Activated B cell treated with CpG ODN at 0.5 μM for 24 hours (primary cell): ENCODE data around the gene PPP1R16B. TPM values are rescaled to one million over a fixed set of nuclear protein-coding genes. Genes with fewer than 3 reads are reported as not detected.
"Not testable (repeated sequence)": the region's sequence is repeated elsewhere in the genome, so short reads cannot be mapped to it uniquely, and the experiment has no call there.

Experiments
- ATAC-seq: fragments of 200-7000 bp; cut with Tn5 transposase; one replicate; pipeline ENCODE4 v1.10.0; 2021; ENCODE audit warnings: low read depth, mild to moderate bottlenecking, moderate library complexity
- CTCF ChIA-PET: fragments of 350-600 bp; sonication (Branson Sonifier 250); formaldehyde crosslinking; loops from one replicate; lab custom pipeline; 2021; ENCODE audit warnings: antibody characterized with exemption; lab: Charles Lee
- POLR2A ChIA-PET: fragments of 350-600 bp; sonication (Branson Sonifier 250); formaldehyde crosslinking; loops from one replicate; lab custom pipeline; 2021; ENCODE audit warnings: antibody characterized with exemption; lab: Charles Lee
- DNase-seq: peaks from one replicate; pipeline ENCODE4 v3.0.0; 2022
- H3K27ac Mint-ChIP-seq: one replicate; pipeline ENCODE4 v1.8.0; 2020; ENCODE audit warnings: mixed read lengths
- H3K27me3 Mint-ChIP-seq: one replicate; pipeline ENCODE4 v1.8.0; 2021; ENCODE audit warnings: mixed read lengths
- H3K36me3 Mint-ChIP-seq: one replicate; pipeline ENCODE4 v1.8.0; 2021; ENCODE audit warnings: low read depth, mixed read lengths
- H3K4me1 Mint-ChIP-seq: one replicate; pipeline ENCODE4 v1.8.0; 2021; ENCODE audit warnings: mixed read lengths
- H3K4me3 Mint-ChIP-seq: one replicate; pipeline ENCODE4 v1.8.0; 2020; ENCODE audit warnings: mild to moderate bottlenecking, mixed read lengths
- H3K9me3 Mint-ChIP-seq: one replicate; pipeline ENCODE4 v1.8.0; 2020; ENCODE audit warnings: mixed read lengths
- intact Hi-C: fragments of 100-400 bp; cut with micrococcal nuclease; formaldehyde crosslinking; loops from one replicate; pipeline ENCODE4 v1.15.1; 2024
- total RNA-seq: library from RNA; stranded (reverse); gene quantifications from 2 replicates; pipeline ENCODE4 v1.2.3, GENCODE V29; 2022
- TF ChIP-seq, protein P1 (sequence below): fragments of 200-600 bp; IDR thresholded peaks from one replicate; pipeline ENCODE4 v1.8.0; 2022; ENCODE audit warnings: antibody characterized with exemption, mild to moderate bottlenecking

PPP1R16B gene
- total RNA-seq, 1 donor from 2014 or later: 99.3 TPM

DNA sequence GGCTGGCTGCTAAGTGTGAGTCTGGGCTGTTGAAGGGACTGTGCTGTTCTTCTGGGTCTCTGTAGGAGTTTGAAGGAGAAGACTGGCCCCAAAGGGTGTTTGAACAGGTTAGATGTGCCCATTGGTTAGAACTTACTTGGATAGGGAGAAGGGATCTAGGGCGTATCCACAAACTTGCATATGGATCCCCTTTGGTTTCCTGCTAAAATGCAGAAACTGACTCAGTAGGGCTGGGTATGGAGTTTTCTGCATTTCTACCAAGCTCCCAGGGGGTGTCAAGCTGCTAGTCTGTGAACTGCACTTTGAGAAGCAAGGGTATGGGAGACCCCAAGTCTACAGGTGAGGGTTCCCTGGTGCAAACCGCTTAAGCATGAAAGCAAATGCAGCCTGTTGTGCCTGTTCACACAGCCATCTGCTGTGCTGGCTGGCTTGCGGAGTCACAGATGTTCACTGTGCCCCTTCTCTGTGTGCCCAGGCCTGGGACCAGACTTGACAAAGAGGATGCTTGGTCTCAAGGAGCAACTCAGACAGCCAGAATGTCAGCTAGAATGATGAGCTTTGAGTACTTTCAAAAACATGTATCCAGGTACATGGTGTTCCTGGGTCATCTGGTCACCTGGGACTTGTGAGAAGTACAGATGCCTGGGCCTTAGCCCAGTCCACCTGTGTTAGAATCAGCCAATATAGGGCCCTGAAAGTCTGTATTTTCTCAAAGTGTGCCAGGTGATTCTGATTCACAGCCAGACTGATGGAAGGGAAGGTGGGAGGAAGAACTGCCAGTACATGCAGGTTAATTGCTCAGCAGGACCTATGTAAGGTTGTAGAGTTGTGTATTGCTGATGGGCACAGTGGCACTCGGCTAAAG, 7.4 kb downstream of the PPP1R16B start:
- H3K9me3 Mint-ChIP-seq: no peaks in the 10 kb centered on the region
- ChIA-PET CTCF (interaction anchor here (1.1 to 2.2 kb wide), 3 partner anchors 23 to 82 kb away, joined by 3 to 7 read pairs (median 4); no protein-coding TSS in a partner anchor), POLR2A (interaction anchor here (0.7 to 11.9 kb wide), 7 partner anchors 10 to 80 kb away, joined by 3 to 244 read pairs (median 13); no protein-coding TSS in a partner anchor)
- H3K36me3 Mint-ChIP-seq: peaks cover 74% of the 10 kb centered on the region
- peaks cover 98% of the 10 kb centered on the region for H3K4me1 Mint-ChIP-seq
- intact Hi-C loops: loop anchor here (2.0 kb wide), 1 partner anchor 14 kb away; no protein-coding TSS in a partner anchor
- H3K27ac Mint-ChIP-seq: peak overlapping the region; percentile 79
- ATAC-seq (no peak), DNase-seq (no peak)
- TF ChIP-seq, protein P1, sequence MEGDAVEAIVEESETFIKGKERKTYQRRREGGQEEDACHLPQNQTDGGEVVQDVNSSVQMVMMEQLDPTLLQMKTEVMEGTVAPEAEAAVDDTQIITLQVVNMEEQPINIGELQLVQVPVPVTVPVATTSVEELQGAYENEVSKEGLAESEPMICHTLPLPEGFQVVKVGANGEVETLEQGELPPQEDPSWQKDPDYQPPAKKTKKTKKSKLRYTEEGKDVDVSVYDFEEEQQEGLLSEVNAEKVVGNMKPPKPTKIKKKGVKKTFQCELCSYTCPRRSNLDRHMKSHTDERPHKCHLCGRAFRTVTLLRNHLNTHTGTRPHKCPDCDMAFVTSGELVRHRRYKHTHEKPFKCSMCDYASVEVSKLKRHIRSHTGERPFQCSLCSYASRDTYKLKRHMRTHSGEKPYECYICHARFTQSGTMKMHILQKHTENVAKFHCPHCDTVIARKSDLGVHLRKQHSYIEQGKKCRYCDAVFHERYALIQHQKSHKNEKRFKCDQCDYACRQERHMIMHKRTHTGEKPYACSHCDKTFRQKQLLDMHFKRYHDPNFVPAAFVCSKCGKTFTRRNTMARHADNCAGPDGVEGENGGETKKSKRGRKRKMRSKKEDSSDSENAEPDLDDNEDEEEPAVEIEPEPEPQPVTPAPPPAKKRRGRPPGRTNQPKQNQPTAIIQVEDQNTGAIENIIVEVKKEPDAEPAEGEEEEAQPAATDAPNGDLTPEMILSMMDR: no peak
- peak overlapping the region; percentile 4 for H3K4me3 Mint-ChIP-seq
- no peaks in the 10 kb centered on the region for H3K27me3 Mint-ChIP-seq

DNA sequence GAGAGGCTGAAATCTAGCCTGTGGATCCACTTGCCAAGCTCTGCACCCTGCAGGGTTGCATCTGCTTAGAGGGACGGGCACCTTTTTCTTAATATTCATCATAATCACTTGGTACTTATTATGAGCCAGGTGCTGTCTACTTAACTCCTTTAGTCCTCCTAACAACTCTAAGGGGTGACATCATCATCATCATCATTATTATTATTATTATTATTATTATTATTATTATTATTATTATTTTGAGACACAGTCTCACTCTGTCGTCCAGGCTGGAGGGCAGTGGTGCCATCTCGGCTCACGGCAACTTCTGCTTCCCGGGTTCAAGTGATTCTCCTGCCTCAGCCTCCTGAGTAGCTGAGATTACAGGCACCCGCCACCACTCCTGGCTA, 8.1 kb downstream of the PPP1R16B start:
- ATAC-seq, H3K4me3 Mint-ChIP-seq, DNase-seq, H3K9me3 Mint-ChIP-seq, H3K27me3 Mint-ChIP-seq: not testable (repeated sequence)
- CTCF ChIA-PET: interaction anchor here (2.2 kb wide), 1 partner anchor 79 kb away, joined by 7 read pairs; no protein-coding TSS in a partner anchor
- Mint-ChIP-seq H3K4me1 (peaks cover 98% of the 10 kb centered on the region), H3K27ac (peak overlapping the region; percentile 79), H3K36me3 (peaks cover 74% of the 10 kb centered on the region)
- POLR2A ChIA-PET: interaction anchor here (0.7 to 11.9 kb wide), 2 partner anchors 50 to 68 kb away, joined by 3 to 128 read pairs; no protein-coding TSS in a partner anchor
- intact Hi-C loops: loop anchor here (2.0 kb wide), 1 partner anchor 13 kb away; no protein-coding TSS in a partner anchor

DNA sequence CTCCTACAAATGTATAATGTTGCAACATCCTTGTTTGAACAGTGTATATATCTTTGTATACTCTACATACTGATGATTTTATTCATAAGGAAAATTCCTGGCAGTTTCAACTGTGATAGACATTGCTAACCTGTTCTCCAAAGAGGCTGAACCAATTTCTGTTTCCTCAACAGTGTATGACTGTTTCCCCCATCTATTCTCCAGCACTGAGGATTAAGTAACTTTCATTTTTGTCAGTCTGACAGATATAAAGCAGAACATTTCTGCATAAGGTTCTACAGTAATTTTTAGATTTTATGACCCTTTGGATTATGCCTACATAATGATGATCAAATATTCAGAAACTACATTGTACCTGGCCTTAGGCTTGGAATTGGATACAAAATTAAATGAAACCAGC, 9.9 kb downstream of the PPP1R16B start:
- ChIA-PET POLR2A (interaction anchor here (0.8 to 2.2 kb wide), 5 partner anchors 9 to 67 kb away, joined by 3 to 19 read pairs (median 3); partner anchors contain the start of gene PPP1R16B), CTCF (interaction anchor here (1.0 to 1.8 kb wide), 4 partner anchors 9 to 78 kb away, joined by 3 to 5 read pairs (median 4); no protein-coding TSS in a partner anchor)
- ATAC-seq: no peak
- Mint-ChIP-seq H3K36me3 (peaks cover 72% of the 10 kb centered on the region), H3K27ac (peak overlapping the region; percentile 85), H3K4me1 (peaks cover 85% of the 10 kb centered on the region), H3K9me3 (no peaks in the 10 kb centered on the region), H3K4me3 (peak overlapping the region; percentile 60), H3K27me3 (no peaks in the 10 kb centered on the region)
- TF ChIP-seq, protein P1: no peak
- intact Hi-C loops: no loop called here
- DNase-seq: no peak

DNA sequence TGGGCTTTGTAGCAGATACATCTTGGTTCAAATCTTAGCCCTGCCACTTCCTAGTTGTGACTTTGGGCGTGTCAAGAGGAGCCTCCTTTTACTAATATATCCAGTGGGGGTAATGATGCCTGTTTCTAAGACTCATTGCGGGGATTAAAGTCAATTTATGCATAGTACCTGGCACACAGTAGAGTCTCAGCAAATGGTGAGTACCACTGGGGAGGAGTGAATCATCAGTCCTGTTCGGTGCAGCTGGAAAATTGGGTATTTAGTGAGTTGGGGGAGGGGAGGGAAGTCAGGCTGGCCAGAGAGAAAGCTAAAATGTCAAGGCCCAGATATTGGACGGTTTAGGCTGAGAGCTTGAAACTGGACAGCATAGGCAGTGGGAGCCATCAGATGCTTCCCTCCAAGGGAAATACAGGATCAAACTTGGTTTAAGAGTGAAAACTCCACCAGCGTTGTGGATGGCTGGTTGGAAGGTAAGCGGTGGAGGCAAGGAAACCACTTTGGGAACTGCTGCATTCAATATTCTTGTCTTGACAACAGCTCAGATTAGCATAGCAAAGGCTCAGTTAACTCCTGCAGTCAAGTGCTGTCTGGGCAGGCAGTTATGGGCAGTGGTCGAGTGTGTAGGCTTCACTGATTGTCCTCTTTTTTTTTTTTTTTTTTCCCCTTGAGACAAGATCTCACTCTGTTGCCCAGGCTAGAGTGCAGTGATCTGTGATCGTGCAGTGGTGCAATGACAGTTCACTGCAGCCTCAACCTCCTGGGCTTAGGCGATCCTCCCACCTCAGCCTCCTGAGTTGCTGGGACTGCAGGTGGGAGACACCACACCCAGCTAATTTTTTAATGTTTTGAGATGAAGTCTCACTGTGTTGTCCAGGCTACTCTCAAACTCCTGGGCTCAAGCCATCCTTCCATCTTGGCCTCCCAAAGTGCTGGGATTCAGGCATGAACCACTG, 12.9 kb downstream of the PPP1R16B start:
- DNase-seq: no peak
- Mint-ChIP-seq H3K27ac (peak overlapping the region; percentile 85), H3K4me1 (peaks cover 76% of the 10 kb centered on the region), H3K27me3 (no peaks in the 10 kb centered on the region), H3K4me3 (no peak overlapping the region), H3K9me3 (peaks cover 3% of the 10 kb centered on the region), H3K36me3 (peaks cover 77% of the 10 kb centered on the region)
- ChIA-PET POLR2A (interaction anchor here (0.7 to 2.9 kb wide), 7 partner anchors 12 to 74 kb away, joined by 3 to 18 read pairs (median 5); partner anchors contain the start of gene PPP1R16B), CTCF (interaction anchor here (1.3 kb wide), 2 partner anchors 11 to 21 kb away, joined by 3 to 4 read pairs; no protein-coding TSS in a partner anchor)
- ATAC-seq: no peak
- TF ChIP-seq, protein P1: no peak
- intact Hi-C loops: no loop called here

DNA sequence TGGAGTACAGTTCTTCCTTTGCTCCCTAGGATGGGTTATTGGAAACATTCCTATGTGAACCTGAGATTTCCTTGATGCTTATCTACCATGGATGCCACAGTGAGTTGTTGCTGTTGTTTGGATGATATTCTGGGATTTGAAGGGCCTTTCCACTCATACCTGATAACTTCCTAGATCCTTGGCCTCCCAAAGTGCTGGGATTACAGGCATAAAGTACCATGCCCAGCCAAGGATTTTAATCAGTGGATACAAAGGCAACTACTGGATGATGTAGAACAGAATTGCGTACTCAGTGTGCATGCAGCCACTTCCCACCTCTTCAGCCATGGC, 20.0 kb downstream of the PPP1R16B start:
- peaks cover 86% of the 10 kb centered on the region for H3K36me3 Mint-ChIP-seq
- DNase-seq: no peak
- H3K27ac Mint-ChIP-seq: peak overlapping the region; percentile 61
- H3K4me1 Mint-ChIP-seq: peaks cover 86% of the 10 kb centered on the region
- no peak overlapping the region for H3K4me3 Mint-ChIP-seq
- ChIA-PET CTCF (no interaction called here), POLR2A (interaction anchor here (1.6 kb wide), 1 partner anchor 10 kb away, joined by 3 read pairs; no protein-coding TSS in a partner anchor)
- no peak for ATAC-seq
- TF ChIP-seq, protein P1: no peak
- intact Hi-C loops: no loop called here
- H3K9me3 Mint-ChIP-seq: peaks cover 3% of the 10 kb centered on the region
- no peaks in the 10 kb centered on the region for H3K27me3 Mint-ChIP-seq
